Right lobe of liver (tissue), 4 donors: Measurements from ENCODE around the gene SLC39A6.

Experiments used
- CTCF ChIP-seq, 4 donors: fragments of 200-600 bp in 3 of 4; fragments of 450-650 bp in 1 of 4; IDR thresholded peaks; one replicate each; pipeline versions ENCODE4 v1.5.1 to v1.8.0; 2016 to 2022; ENCODE audit warnings: antibody characterized with exemption in 4 of 4, mild to moderate bottlenecking in 2 of 4
- POLR2A ChIP-seq: fragments of 450-650 bp; IDR thresholded peaks from one replicate; pipeline ENCODE4 v1.6.1; 2017; ENCODE audit warnings: antibody characterized with exemption, mild to moderate bottlenecking
- donor health status: DM: no; HTN: no; CAD: no.
- donor health status: DM: no; HTN: no; CAD: no.
- donor health status: DM: no; HTN: yes; CAD: no.

- TF ChIP-seq CTCF (IDR thresholded peaks at IDR 0.05) (no peak), POLR2A (no peak)
Measured at GRCh38 chr18:36075862-36076587, 53.1 kb downstream of the SLC39A6 start.
